ENCODE results near the gene UBASH3A. TPM values are rescaled to one million over a fixed set of nuclear protein-coding genes. Genes with fewer than 3 reads are reported as not detected.

UBASH3A gene
- total and polyA plus RNA-seq, 12 donors: 0.09 to 1.3 (median 0.15) TPM; not detected in 7

DNA sequence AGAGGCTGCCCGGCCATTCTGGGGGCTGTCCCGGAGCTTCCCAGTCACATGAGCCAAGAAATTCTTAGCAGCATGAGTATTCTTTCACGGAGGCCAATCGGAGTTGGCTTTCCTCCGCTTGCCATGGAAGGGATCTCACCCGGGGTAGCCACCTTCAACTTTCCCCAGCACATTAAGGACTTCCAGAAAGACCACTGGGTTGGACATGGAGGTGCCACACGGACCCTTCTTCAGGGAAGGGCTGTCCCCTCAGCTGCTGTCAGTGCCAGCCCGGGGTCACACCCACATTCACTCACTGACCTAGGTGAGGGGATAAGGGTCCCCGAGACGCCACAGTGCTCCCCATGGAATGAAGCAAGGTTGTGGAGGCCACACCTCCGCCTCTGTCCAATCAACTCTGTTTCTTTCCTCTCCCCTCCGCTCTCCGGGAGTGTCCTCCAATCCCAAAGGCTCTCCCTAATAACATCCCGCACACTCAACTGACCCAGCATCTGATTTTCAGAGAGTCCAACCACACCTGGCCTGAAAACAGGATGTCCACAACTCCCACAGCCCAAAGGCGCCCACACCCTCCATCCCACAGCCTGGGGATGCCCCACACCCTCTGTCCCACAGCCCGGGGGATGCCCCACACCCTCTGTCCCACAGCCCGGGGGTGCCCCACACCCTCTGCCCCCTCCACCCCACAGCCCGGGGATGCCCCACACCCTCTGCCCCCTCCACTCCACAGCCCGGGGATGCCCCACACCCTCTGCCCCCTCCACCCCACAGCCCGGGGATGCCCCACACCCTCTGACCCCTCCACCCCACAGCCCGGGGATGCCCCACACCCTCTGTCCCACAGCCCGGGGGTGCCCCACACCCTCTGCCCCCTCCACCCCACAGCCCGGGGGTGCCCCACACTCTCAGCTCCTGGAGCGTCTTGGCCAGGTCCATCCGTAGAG, 73.0 kb downstream of the UBASH3A start:
- 87 to 89% methylated on average over 24 to 25 of the region's 25 CpGs for whole genome bisulfite sequencing, 2 donors
- Histone ChIP-seq H3K4me1 (peaks cover 0 to 10% (median 0%) of the 10 kb centered on the region in 9 donors), H3K9me3 (no peaks in the 10 kb centered on the region), H3K27ac (no peak overlapping the region), H3K27me3 (peaks cover 0 to 4% (median 0%) of the 10 kb centered on the region in 7 donors), H3K4me3 (no peak overlapping the region), H3K36me3 (no peaks in the 10 kb centered on the region)
- no peak for ATAC-seq
- no peak for TF ChIP-seq CTCF (IDR thresholded peaks at IDR 0.05)
- intact Hi-C loops (cut with DNase I): no loop called here
- no peak for DNase-seq

- H3K36me3 ChIP-seq: no peaks in the 10 kb centered on the region
- intact Hi-C loops (cut with DNase I): no loop called here
- H3K4me3 ChIP-seq: no peak overlapping the region
- no peaks in the 10 kb centered on the region for H3K9me3 ChIP-seq
- WGBS, 2 donors: 85 to 86% methylated on average over 7 of the region's 7 CpGs
- ATAC-seq: no peak
- TF ChIP-seq CTCF (IDR thresholded peaks at IDR 0.05): no peak
- H3K27ac ChIP-seq: no peak overlapping the region
- H3K4me1 ChIP-seq: peaks cover 0 to 8% (median 0%) of the 10 kb centered on the region in 9 donors
- peaks cover 0 to 4% (median 0%) of the 10 kb centered on the region in 7 donors for H3K27me3 ChIP-seq
- DNase-seq: no peak
These were observed 74.8 kb downstream of the UBASH3A start for GRCh38 chr21:42478504-42478903.

DNA sequence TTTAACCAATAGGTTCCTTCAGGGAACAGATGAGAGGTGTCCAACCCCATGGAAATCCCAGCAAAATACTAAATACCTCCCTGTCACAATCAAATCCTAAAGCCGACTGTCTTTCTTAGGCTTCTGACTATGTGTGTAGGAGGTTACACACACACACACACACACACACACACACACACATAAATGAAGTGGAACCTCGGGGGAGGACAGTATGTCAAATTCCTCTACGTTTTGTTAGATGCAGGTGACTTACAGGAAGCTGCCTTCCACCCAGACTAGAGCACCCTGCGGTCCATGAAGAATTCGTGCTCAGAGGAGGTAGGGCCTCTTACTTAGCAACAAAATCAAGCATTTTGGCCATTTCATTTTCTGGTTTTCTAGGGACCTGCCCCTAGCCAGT, 75.9 kb downstream of the UBASH3A start:
- TF ChIP-seq CTCF (IDR thresholded peaks at IDR 0.05): no peak
- no peaks in the 10 kb centered on the region for H3K9me3 ChIP-seq
- DNase-seq (no peak), ATAC-seq (no peak)
- no peaks in the 10 kb centered on the region for H3K4me1 ChIP-seq
- no peaks in the 10 kb centered on the region for H3K36me3 ChIP-seq
- H3K27me3 ChIP-seq: peaks cover 0 to 4% (median 0%) of the 10 kb centered on the region in 7 donors
- intact Hi-C loops (cut with DNase I): no loop called here
- H3K27ac ChIP-seq: no peak overlapping the region
- 66 to 70% methylated on average over 5 of the region's 5 CpGs for WGBS, 2 donors
- H3K4me3 ChIP-seq: no peak overlapping the region

DNA sequence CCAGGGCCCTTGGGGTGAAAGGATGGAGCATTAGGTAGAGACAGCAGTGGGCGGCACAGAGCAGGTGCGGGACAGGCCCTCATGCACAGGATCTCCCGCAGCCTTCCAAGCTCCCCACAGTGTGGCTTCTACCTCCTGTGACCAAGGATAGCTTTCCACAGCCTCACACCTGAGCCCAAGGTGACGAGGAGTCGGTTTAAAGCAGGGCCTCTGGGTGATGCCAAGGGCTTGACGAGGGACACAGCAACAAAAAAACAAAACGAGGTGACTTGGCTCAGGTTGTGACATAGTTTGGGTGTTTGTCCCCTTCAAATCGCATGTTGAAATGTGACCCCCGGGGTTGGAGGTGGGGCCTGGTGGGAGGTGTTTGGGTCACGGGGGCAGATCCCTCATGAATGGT, 77.0 kb downstream of the UBASH3A start:
- no peak for TF ChIP-seq CTCF (IDR thresholded peaks at IDR 0.05)
- no peak for DNase-seq
- no peaks in the 10 kb centered on the region for H3K9me3 ChIP-seq
- whole genome bisulfite sequencing, 2 donors: 86 to 87% methylated on average over 10 of the region's 10 CpGs
- no peak for ATAC-seq
- no peak overlapping the region for H3K4me3 ChIP-seq
- H3K27ac ChIP-seq: no peak overlapping the region
- intact Hi-C loops (cut with DNase I): loop anchor here in 1 of 10 donors (10.0 kb wide), 1 partner anchor 64 kb away; no protein-coding TSS in a partner anchor
- H3K27me3 ChIP-seq: peaks cover 0 to 4% (median 0%) of the 10 kb centered on the region in 7 donors
- no peaks in the 10 kb centered on the region for H3K4me1 ChIP-seq
- H3K36me3 ChIP-seq: no peaks in the 10 kb centered on the region
